ENCODE data around the gene SLC13A4. TPM values are rescaled to one million over a fixed set of nuclear protein-coding genes. Genes with fewer than 3 reads are reported as not detected.

Gene SLC13A4
- total and polyA plus RNA-seq, 4 donors = 0.01 to 0.17 (median 0.10) TPM

DNA sequence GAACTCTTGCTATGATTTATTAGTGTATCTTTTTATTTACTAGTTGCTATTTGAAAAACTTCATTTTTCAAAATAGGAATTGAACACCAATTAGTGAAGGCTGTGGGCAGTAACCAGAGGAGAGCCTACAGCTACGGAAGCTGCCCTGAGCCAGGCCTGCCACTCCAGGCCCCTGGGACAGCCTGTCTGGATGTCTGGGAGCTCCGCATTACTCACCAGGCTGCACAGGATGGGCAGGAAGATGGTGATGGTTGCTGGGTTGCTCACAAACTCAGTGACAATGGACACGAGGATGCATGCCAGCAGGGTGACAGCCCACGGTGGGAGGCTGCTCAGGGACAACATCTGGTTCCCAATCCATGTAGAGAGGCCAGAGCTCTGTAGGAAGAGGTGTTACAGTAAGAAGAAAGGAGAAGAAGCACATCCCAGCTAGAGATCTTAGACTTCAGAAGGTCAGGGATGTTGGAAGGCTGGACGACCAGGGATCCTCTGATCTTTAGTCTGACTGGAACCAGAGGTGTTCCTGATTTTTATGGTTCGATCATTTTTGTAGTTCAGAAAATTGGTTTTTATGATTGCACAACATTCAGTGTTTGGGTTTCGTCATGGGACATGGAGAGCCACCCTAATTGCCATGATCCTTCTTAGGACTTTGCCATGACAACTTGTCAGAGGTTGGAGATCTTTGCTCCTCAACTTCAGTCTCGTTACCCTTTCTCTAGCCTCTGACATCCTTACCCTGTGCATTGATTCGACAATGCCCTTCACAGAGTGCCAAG lies 42.5 kb downstream of the SLC13A4 start:
- no peaks in the 10 kb centered on the region for H3K36me3 ChIP-seq (ENCODE audit: control insufficient read depth in 4 of 4, insufficient read depth in 3 of 4, low read depth in 1 of 4, low read length in 3 of 4)
- H3K9ac ChIP-seq (ENCODE audit: low read depth in 1 of 2, low read length in 2 of 2) = no peak overlapping the region
- no peaks in the 10 kb centered on the region for H3K27me3 ChIP-seq (ENCODE audit: control insufficient read depth in 4 of 4, insufficient read depth in 4 of 4, low read length in 3 of 4)
- no peaks in the 10 kb centered on the region for H3K9me3 ChIP-seq (ENCODE audit: control insufficient read depth in 4 of 4, low read length in 3 of 4)
- no peak for DNase-seq (ENCODE audit: low spot score)
- TF ChIP-seq, protein P1, sequence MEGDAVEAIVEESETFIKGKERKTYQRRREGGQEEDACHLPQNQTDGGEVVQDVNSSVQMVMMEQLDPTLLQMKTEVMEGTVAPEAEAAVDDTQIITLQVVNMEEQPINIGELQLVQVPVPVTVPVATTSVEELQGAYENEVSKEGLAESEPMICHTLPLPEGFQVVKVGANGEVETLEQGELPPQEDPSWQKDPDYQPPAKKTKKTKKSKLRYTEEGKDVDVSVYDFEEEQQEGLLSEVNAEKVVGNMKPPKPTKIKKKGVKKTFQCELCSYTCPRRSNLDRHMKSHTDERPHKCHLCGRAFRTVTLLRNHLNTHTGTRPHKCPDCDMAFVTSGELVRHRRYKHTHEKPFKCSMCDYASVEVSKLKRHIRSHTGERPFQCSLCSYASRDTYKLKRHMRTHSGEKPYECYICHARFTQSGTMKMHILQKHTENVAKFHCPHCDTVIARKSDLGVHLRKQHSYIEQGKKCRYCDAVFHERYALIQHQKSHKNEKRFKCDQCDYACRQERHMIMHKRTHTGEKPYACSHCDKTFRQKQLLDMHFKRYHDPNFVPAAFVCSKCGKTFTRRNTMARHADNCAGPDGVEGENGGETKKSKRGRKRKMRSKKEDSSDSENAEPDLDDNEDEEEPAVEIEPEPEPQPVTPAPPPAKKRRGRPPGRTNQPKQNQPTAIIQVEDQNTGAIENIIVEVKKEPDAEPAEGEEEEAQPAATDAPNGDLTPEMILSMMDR (IDR thresholded peaks at IDR 0.05; ENCODE audit: low read depth, low read length, missing input control) = no peak
- TF ChIP-seq FOXA2 (IDR thresholded peaks at IDR 0.05) (no peak), HNF4A (conservative IDR thresholded peaks at IDR 0.05) (no peak), YY1 (IDR thresholded peaks at IDR 0.05) (no peak), JUND (IDR thresholded peaks at IDR 0.05) (no peak), RXRA (IDR thresholded peaks at IDR 0.05) (no peak)
- TF ChIP-seq, protein P2, sequence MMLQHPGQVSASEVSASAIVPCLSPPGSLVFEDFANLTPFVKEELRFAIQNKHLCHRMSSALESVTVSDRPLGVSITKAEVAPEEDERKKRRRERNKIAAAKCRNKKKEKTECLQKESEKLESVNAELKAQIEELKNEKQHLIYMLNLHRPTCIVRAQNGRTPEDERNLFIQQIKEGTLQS (IDR thresholded peaks at IDR 0.05) = no peak
- peaks cover 0 to 4% (median 0%) of the 10 kb centered on the region in 4 donors for H3K4me1 ChIP-seq (ENCODE audit: control insufficient read depth in 4 of 4, insufficient read depth in 4 of 4, low read length in 3 of 4)
- H3K27ac ChIP-seq (ENCODE audit: low read depth in 1 of 2, low read length in 2 of 2) = no peak overlapping the region
- WGBS = 87% methylated on average over 9 of the region's 9 CpGs
- H3K4me3 ChIP-seq (ENCODE audit: low read depth in 1 of 3, low read length in 3 of 3) = no peak overlapping the region

DNA sequence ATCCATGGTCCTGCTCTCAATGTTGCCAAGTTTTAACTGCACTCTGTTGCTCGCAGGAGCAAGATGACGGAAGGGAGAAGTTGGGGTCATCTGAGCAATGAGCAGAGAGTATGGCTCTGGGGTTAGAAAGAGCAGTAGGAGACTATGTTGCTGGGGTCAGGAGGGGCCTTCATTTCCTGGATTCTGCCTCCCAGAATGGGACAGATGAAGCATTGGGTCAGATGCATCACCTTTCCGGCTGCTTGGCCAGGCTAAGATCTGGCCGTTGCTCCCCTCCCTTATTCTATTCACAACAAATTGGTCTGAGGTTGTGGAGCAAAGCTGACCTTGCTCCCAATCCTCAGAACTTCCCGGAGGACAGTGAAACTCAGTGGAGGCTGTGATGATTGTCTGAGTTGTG lies 43.3 kb downstream of the SLC13A4 start:
- Histone ChIP-seq H3K4me1 (ENCODE audit: control insufficient read depth in 4 of 4, insufficient read depth in 4 of 4, low read length in 3 of 4) (peaks cover 0 to 4% (median 0%) of the 10 kb centered on the region in 4 donors), H3K4me3 (ENCODE audit: low read depth in 1 of 3, low read length in 3 of 3) (no peak overlapping the region), H3K27ac (ENCODE audit: low read depth in 1 of 2, low read length in 2 of 2) (no peak overlapping the region), H3K27me3 (ENCODE audit: control insufficient read depth in 4 of 4, insufficient read depth in 4 of 4, low read length in 3 of 4) (no peaks in the 10 kb centered on the region), H3K36me3 (ENCODE audit: control insufficient read depth in 4 of 4, insufficient read depth in 3 of 4, low read depth in 1 of 4, low read length in 3 of 4) (no peaks in the 10 kb centered on the region), H3K9me3 (ENCODE audit: control insufficient read depth in 4 of 4, low read length in 3 of 4) (no peaks in the 10 kb centered on the region), H3K9ac (ENCODE audit: low read depth in 1 of 2, low read length in 2 of 2) (no peak overlapping the region)
- DNase-seq (ENCODE audit: low spot score) = no peak
- peak; percentile 82 for TF ChIP-seq NR2F2 (IDR thresholded peaks at IDR 0.05)
- TF ChIP-seq YY1 (IDR thresholded peaks at IDR 0.05) = no peak
- 78% methylated on average over 5 of the region's 5 CpGs for WGBS

DNA sequence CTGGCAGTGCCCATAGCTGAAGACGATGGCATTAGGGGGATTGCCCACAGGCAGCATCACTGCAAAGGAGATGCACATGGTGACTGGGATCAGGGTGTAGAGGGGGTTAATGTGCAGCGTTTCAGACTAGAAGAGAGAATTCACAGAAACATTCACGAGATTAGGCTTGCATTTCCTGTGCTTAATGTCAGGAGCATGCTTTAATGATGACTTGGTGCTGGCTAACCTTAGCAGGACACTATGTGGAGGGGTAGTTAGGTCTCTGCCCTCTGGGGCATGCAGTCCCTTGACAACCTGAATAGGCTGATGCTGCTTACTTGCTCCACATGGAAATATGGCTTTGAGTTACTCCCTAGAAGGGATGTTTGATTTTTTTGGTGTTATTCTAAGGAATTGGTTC lies 43.9 kb downstream of the SLC13A4 start:
- no peaks in the 10 kb centered on the region for H3K36me3 ChIP-seq (ENCODE audit: control insufficient read depth in 4 of 4, insufficient read depth in 3 of 4, low read depth in 1 of 4, low read length in 3 of 4)
- TF ChIP-seq YY1 (IDR thresholded peaks at IDR 0.05) = no peak
- peak; percentile 42 to 71 for TF ChIP-seq RXRA (IDR thresholded peaks at IDR 0.05)
- H3K9ac ChIP-seq (ENCODE audit: low read depth in 1 of 2, low read length in 2 of 2) = no peak overlapping the region
- H3K27ac ChIP-seq (ENCODE audit: low read depth in 1 of 2, low read length in 2 of 2) = no peak overlapping the region
- no peak overlapping the region for H3K4me3 ChIP-seq (ENCODE audit: low read depth in 1 of 3, low read length in 3 of 3)
- 76% methylated on average over 3 of the region's 3 CpGs for WGBS
- no peak for DNase-seq (ENCODE audit: low spot score)
- no peaks in the 10 kb centered on the region for H3K27me3 ChIP-seq (ENCODE audit: control insufficient read depth in 4 of 4, insufficient read depth in 4 of 4, low read length in 3 of 4)
- peaks cover 0 to 4% (median 1%) of the 10 kb centered on the region in 4 donors for H3K4me1 ChIP-seq (ENCODE audit: control insufficient read depth in 4 of 4, insufficient read depth in 4 of 4, low read length in 3 of 4)
- H3K9me3 ChIP-seq (ENCODE audit: control insufficient read depth in 4 of 4, low read length in 3 of 4) = no peaks in the 10 kb centered on the region

DNA sequence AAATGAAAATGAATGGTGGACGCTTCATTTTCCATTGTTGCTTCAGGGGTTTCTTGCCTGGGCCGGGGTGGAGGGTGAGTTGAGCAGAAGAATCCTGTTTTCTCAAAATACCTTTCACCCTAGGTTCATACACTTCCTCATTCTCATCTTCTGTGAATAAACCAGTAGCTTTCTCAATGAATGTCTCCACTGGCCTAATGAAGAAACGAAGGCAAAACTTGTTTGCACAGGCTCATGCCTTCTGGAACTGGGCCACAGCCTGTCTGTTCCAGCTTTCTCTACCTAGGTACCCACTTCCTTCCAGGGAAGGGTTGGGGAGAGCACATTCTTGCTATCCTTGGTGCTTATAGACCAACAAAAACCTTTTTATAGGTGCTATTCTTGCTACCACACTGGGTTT lies 44.4 kb downstream of the SLC13A4 start:
- Histone ChIP-seq H3K27me3 (ENCODE audit: control insufficient read depth in 4 of 4, insufficient read depth in 4 of 4, low read length in 3 of 4) (no peaks in the 10 kb centered on the region), H3K9ac (ENCODE audit: low read depth in 1 of 2, low read length in 2 of 2) (no peak overlapping the region), H3K9me3 (ENCODE audit: control insufficient read depth in 4 of 4, low read length in 3 of 4) (no peaks in the 10 kb centered on the region), H3K27ac (ENCODE audit: low read depth in 1 of 2, low read length in 2 of 2) (no peak overlapping the region), H3K4me3 (ENCODE audit: low read depth in 1 of 3, low read length in 3 of 3) (no peak overlapping the region), H3K36me3 (ENCODE audit: control insufficient read depth in 4 of 4, insufficient read depth in 3 of 4, low read depth in 1 of 4, low read length in 3 of 4) (no peaks in the 10 kb centered on the region), H3K4me1 (ENCODE audit: control insufficient read depth in 4 of 4, insufficient read depth in 4 of 4, low read length in 3 of 4) (peaks cover 0 to 8% (median 6%) of the 10 kb centered on the region in 4 donors)
- no peak for DNase-seq (ENCODE audit: low spot score)
- WGBS = 95% methylated on average over 3 of the region's 3 CpGs
- TF ChIP-seq, protein P2 (IDR thresholded peaks at IDR 0.05) = no peak
- TF ChIP-seq HNF4A (conservative IDR thresholded peaks at IDR 0.05) (no peak), EGR1 (IDR thresholded peaks at IDR 0.05; ENCODE audit: low read depth in 2 of 2) (no peak), RXRA (IDR thresholded peaks at IDR 0.05) (no peak), RAD21 (IDR thresholded peaks at IDR 0.05) (no peak), TAF1 (conservative IDR thresholded peaks at IDR 0.05) (no peak), HNF4G (IDR thresholded peaks at IDR 0.05) (no peak), GABPA (IDR thresholded peaks at IDR 0.05 in 1 of 2, conservative IDR thresholded peaks at IDR 0.05 in 1 of 2) (no peak)
- TF ChIP-seq, protein P1 (IDR thresholded peaks at IDR 0.05; ENCODE audit: low read depth, low read length, missing input control) = no peak

Measured in liver (tissue), 9 donors.